KMS-11 (cell line): Measurements from ENCODE around the gene E2F2.
"Not testable (repeated sequence)": the region's sequence is repeated elsewhere in the genome, so short reads cannot be mapped to it uniquely, and the experiment has no call there.

Source experiments
- H2AFZ ChIP-seq: fragments of 200-600 bp; sonication (generic); 2 replicates; pipeline ENCODE4 v1.6.1; 2016; ENCODE audit warnings: antibody characterized with exemption, mixed run types, low read depth
- H3K27ac ChIP-seq: fragments of 200-600 bp; sonication (generic); 2 replicates; pipeline ENCODE4 v1.6.1; 2016; ENCODE audit warnings: mild to moderate bottlenecking, mixed run types
- H3K27me3 ChIP-seq: fragments of 200-600 bp; sonication (generic); 2 replicates; pipeline ENCODE4 v1.6.1; 2017; ENCODE audit warnings: mild to moderate bottlenecking, low read depth, mixed run types, moderate library complexity; ENCODE audit not compliant: insufficient read depth
- H3K36me3 ChIP-seq: fragments of 200-600 bp; sonication (generic); 2 replicates; pipeline ENCODE4 v1.6.1; 2017; ENCODE audit warnings: mild to moderate bottlenecking, mixed run types; ENCODE audit not compliant: insufficient read depth
- H3K4me1 ChIP-seq: fragments of 200-600 bp; sonication (generic); 2 replicates; pipeline ENCODE4 v1.6.1; 2016; ENCODE audit warnings: mild to moderate bottlenecking, low read depth, mixed run types; ENCODE audit not compliant: poor library complexity, severe bottlenecking
- H3K4me2 ChIP-seq: fragments of 200-600 bp; sonication (generic); 2 replicates; pipeline ENCODE4 v1.7.0; 2016; ENCODE audit warnings: mild to moderate bottlenecking, mixed run types
- H3K4me3 ChIP-seq: fragments of 200-600 bp; sonication (generic); IDR thresholded peaks from 2 replicates; pipeline ENCODE4 v1.6.1; 2017; ENCODE audit warnings: low read depth, low read length, mixed read lengths; ENCODE audit not compliant: insufficient read depth
- H3K79me2 ChIP-seq: fragments of 200-600 bp; sonication (generic); 2 replicates; pipeline ENCODE4 v1.6.1; 2016; ENCODE audit warnings: low read depth, mixed run types; ENCODE audit not compliant: insufficient read depth
- H3K9ac ChIP-seq: fragments of 200-600 bp; sonication (generic); 2 replicates; pipeline ENCODE4 v1.6.1; 2016; ENCODE audit warnings: mild to moderate bottlenecking, mixed run types
- H4K20me1 ChIP-seq: fragments of 200-600 bp; sonication (generic); 2 replicates; pipeline ENCODE4 v1.6.1; 2016; ENCODE audit warnings: mild to moderate bottlenecking, mixed run types; ENCODE audit not compliant: insufficient read depth
- TF ChIP-seq, protein P1 (sequence below): fragments of 200-600 bp; sonication (generic); conservative IDR thresholded peaks from 2 replicates; pipeline ENCODE4 v1.6.1; 2017; ENCODE audit warnings: low read depth, mild to moderate bottlenecking, antibody characterized with exemption, low read length, moderate library complexity, mixed read lengths

The E2F2 gene

GRCh38 chr1:23543707-23544443, 12.8 kb upstream of the E2F2 start:
- H2AFZ ChIP-seq = no peak overlapping the region
- H3K9ac ChIP-seq = no peak overlapping the region
- H3K79me2 ChIP-seq = no peaks in the 10 kb centered on the region
- H4K20me1 ChIP-seq = no peaks in the 10 kb centered on the region
- H3K4me3 ChIP-seq = no peak overlapping the region
- H3K27me3 ChIP-seq = no peaks in the 10 kb centered on the region
- peaks cover 17% of the 10 kb centered on the region for H3K4me1 ChIP-seq
- no peak overlapping the region for H3K27ac ChIP-seq
- H3K4me2 ChIP-seq = no peak overlapping the region
- no peaks in the 10 kb centered on the region for H3K36me3 ChIP-seq
- TF ChIP-seq, protein P1, sequence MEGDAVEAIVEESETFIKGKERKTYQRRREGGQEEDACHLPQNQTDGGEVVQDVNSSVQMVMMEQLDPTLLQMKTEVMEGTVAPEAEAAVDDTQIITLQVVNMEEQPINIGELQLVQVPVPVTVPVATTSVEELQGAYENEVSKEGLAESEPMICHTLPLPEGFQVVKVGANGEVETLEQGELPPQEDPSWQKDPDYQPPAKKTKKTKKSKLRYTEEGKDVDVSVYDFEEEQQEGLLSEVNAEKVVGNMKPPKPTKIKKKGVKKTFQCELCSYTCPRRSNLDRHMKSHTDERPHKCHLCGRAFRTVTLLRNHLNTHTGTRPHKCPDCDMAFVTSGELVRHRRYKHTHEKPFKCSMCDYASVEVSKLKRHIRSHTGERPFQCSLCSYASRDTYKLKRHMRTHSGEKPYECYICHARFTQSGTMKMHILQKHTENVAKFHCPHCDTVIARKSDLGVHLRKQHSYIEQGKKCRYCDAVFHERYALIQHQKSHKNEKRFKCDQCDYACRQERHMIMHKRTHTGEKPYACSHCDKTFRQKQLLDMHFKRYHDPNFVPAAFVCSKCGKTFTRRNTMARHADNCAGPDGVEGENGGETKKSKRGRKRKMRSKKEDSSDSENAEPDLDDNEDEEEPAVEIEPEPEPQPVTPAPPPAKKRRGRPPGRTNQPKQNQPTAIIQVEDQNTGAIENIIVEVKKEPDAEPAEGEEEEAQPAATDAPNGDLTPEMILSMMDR = no peak

GRCh38 chr1:23542940-23543339, 11.9 kb upstream of the E2F2 start:
- not testable (repeated sequence) for H3K9ac ChIP-seq, H3K4me3 ChIP-seq, H4K20me1 ChIP-seq, H3K27ac ChIP-seq, H3K36me3 ChIP-seq, H3K27me3 ChIP-seq, H2AFZ ChIP-seq, H3K79me2 ChIP-seq, H3K4me2 ChIP-seq
- peaks cover 24% of the 10 kb centered on the region for H3K4me1 ChIP-seq

DNA sequence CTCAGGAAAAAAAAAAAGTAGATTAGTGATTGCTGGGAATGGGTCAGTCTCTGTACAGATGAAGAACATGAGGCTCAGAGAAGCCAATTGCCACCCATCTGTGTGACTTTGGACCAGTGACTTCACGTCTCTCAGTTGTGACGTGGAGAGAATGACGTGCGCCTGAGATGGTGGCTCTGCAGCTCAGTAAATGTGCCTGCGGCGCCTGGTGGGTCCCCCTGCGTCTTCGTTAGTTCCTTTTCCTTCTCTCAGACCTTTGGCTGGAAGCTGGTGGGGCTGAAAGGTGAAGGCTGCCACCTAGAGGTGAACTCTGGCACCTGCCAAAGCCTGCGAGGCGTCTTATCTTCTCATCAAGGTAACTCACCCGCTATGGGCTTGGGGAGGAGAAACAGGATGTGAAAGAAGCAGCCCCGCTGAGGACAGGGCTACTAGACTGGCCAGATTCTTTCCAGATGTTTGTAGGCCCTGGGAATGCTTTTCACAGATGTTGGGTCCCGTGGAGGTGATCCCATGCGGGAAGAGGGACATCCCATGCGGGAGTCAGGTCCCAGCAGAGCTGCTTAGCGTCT, 8.7 kb upstream of the E2F2 start:
- TF ChIP-seq, protein P1 = peak; percentile 87
- H3K4me1 ChIP-seq = peaks cover 52% of the 10 kb centered on the region
- H2AFZ ChIP-seq = peak overlapping the region; percentile 80
- no peak overlapping the region; the same call in 1 of the 2 replicates for H3K27ac ChIP-seq
- H3K4me2 ChIP-seq = peak overlapping the region; percentile 62
- H3K4me3 ChIP-seq = no peak overlapping the region
- no peaks in the 10 kb centered on the region for H4K20me1 ChIP-seq
- no peaks in the 10 kb centered on the region for H3K36me3 ChIP-seq
- no peaks in the 10 kb centered on the region for H3K79me2 ChIP-seq
- no peaks in the 10 kb centered on the region for H3K27me3 ChIP-seq
- H3K9ac ChIP-seq = peak overlapping the region; percentile 12; the same call in 1 of the 2 replicates

DNA sequence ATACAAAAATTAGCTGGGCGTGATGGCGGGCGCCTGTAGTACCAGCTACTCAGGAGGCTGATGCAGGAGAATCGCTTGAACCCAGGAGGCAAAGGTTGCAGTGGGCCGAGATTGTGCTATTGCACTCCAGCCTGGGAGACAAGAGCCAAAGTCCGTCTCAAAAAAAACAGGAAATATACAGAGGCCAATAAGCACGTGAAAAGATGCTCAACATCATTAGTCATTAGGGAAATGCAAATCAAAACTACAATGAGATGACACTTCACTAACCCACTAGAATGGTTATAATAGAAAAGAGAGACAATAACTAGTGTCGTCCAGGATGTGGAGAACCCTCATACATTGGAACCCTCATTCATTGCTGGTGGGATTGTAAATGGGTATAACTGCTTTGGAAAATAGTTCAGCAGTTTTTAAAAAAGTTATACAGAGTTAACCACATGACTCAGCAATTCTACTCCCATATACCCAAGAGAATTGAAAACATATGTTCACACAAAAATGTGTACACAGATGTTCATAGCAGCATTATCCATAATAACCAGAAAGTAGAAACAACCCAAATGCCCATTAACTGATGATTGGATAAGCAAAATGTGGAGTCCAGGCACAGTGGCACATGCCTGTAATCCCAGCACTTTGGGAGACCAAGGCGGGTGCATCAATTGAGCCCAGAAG, 6.4 kb upstream of the E2F2 start:
- Histone ChIP-seq H3K79me2 (no peaks in the 10 kb centered on the region), H3K36me3 (no peaks in the 10 kb centered on the region), H3K4me3 (no peak overlapping the region), H4K20me1 (no peaks in the 10 kb centered on the region), H3K4me2 (peak overlapping the region; percentile 29; the same call in 1 of the 2 replicates), H3K9ac (no peak overlapping the region), H3K4me1 (peaks cover 75% of the 10 kb centered on the region), H2AFZ (no peak overlapping the region), H3K27me3 (no peaks in the 10 kb centered on the region), H3K27ac (peak overlapping the region; percentile 25; the same call in 1 of the 2 replicates)
- TF ChIP-seq, protein P1 = no peak
